ENCODE results near the gene REL. TPM values are rescaled to one million over a fixed set of nuclear protein-coding genes. Genes with fewer than 3 reads are reported as not detected.

The REL gene
- total RNA-seq: 10 to 100 TPM; 11.1 to 31.5 TPM

DNA sequence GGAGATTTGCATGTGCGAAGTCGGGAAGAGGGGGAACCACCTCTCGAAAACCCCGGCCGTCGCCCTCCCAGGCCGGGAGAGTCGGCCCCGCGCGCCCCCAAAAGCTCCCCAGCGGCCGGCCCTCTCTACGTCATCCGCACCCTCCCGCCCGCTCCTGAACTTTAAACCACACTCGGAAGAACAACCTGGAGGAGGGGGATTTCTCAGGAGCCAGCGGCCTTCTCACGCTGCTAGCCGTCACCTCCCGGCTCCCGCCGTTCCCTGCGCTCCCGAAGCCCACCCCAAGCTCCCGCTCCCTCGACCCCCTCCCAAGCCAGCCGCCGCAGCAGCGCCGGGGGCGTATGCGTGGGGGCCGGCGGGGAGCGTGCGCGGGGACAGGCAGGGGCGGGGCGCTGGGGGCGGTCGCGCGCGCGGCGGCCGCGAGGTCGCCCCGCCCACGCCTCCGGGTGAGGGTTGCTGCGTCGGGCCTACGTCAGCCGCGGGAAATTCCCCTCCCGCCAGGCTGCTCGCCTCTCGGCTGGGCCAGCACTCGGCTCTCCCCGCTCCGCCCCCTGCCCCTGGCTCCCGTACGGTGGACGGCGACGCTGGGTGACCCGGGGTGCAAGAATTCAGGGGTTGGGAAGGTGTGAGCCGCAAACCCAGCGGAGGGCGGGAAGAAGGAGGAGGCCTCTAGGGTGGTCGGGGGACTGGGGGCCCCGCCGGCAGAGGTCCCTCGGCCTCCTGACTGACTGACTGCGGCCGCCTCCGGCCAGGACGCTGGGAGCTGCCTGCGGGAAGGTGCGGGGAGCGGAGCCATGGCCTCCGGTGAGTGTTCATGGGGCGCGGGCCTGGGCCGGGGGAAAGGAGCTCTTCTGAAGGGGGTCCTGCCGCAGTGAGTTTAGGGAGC lies at the start of gene REL:
TSS of gene REL (plus strand) at position 528 of the 886 bp plus-strand sequence. CDS start at position 795, 267 bp downstream.
- H3K9ac ChIP-seq (ENCODE audit: low read depth in 2 of 2, low read length in 2 of 2): peak within 1 kb of the TSS; percentile 83 to 98

DNA sequence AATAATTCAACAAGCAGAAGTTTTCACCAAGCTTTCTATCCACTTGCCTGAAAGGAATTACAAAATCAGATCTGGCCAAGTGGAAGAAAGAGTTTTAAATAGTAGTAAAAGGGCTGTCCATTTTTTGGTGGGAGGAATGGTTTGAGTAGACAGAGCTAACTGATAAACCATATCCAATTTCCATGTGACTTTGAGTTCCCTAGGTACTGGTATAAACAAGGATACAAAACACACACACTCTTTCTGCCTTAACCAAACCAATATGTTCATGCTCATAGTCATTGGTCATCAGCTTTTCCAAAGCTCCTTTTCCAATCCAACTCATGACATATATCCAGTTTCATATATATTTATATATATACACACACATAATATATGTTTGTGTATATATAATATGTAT lies 49.5 kb upstream of the REL start:
- Histone ChIP-seq H3K27me3 (no peaks in the 10 kb centered on the region), H3K9ac (ENCODE audit: low read depth in 2 of 2, low read length in 2 of 2) (no peak overlapping the region), H3K4me1 (no peaks in the 10 kb centered on the region), H3K9me3 (no peaks in the 10 kb centered on the region), H3K27ac (no peak overlapping the region), H3K4me3 (no peak overlapping the region), H3K36me3 (no peaks in the 10 kb centered on the region)
- no peak for DNase-seq
- TF ChIP-seq, protein P1, sequence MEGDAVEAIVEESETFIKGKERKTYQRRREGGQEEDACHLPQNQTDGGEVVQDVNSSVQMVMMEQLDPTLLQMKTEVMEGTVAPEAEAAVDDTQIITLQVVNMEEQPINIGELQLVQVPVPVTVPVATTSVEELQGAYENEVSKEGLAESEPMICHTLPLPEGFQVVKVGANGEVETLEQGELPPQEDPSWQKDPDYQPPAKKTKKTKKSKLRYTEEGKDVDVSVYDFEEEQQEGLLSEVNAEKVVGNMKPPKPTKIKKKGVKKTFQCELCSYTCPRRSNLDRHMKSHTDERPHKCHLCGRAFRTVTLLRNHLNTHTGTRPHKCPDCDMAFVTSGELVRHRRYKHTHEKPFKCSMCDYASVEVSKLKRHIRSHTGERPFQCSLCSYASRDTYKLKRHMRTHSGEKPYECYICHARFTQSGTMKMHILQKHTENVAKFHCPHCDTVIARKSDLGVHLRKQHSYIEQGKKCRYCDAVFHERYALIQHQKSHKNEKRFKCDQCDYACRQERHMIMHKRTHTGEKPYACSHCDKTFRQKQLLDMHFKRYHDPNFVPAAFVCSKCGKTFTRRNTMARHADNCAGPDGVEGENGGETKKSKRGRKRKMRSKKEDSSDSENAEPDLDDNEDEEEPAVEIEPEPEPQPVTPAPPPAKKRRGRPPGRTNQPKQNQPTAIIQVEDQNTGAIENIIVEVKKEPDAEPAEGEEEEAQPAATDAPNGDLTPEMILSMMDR (IDR thresholded peaks at IDR 0.05): no peak
- intact Hi-C loops (cut with DNase I): no loop called here

More for the DNA sequence above, at the start of gene REL:
- Histone ChIP-seq H3K4me3 (peak within 1 kb of the TSS; percentile 72), H3K36me3 (no peaks in the 10 kb centered on the region), H3K27ac (peak within 1 kb of the TSS; percentile 99), H3K4me1 (no peaks in the 10 kb centered on the region), H3K9me3 (no peaks in the 10 kb centered on the region), H3K27me3 (no peaks in the 10 kb centered on the region)
- TF ChIP-seq, protein P1 (IDR thresholded peaks at IDR 0.05): no peak
- peak; percentile 92 for DNase-seq
- intact Hi-C loops (cut with DNase I): no loop called here

DNA sequence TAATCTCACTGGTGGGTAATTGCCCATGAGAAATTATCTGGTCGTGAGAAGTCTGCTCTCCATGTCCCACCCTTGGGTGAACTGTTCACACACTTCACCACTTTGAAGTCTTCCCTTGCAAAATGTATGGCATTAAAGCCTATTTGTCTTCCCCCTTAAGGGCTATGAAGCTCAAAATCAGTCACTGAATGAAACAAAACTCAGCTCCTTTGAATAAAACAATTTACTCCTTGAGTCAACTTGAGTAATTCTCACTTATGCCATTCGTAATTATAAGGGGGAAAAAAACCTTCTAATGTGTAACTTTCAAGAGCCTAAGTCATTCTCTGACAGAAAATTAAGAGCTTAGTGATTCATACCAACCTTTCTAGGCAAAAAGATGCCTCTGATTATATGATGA lies 48.8 kb upstream of the REL start:
- no peak overlapping the region for H3K4me3 ChIP-seq
- TF ChIP-seq, protein P1 (IDR thresholded peaks at IDR 0.05): no peak
- H3K4me1 ChIP-seq: no peaks in the 10 kb centered on the region
- H3K9me3 ChIP-seq: no peaks in the 10 kb centered on the region
- intact Hi-C loops (cut with DNase I): no loop called here
- DNase-seq: no peak
- H3K9ac ChIP-seq (ENCODE audit: low read depth in 2 of 2, low read length in 2 of 2): no peak overlapping the region
- no peak overlapping the region for H3K27ac ChIP-seq
- H3K27me3 ChIP-seq: no peaks in the 10 kb centered on the region
- H3K36me3 ChIP-seq: no peaks in the 10 kb centered on the region

DNA sequence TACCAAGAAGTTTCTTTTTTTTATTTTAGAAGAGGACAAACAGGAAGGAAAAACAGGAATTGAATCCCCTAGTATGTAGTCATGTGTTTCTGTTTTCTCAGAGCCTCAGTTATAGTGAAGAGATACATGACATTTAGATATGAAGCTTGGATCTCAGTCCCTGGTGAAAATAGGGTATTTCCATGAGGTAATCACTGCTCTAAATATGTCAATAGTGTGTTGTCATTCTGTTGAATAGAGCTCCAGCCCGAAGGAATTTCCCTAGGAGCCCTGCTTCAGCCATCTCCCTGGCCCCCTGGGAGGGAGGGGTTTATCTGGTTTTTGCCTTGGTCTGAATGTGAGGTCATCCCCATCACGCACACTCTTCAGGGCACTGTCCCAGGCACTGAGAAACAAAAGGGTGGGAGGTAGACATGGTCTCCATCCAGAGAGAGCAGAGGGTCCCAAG lies 47.1 kb upstream of the REL start:
- TF ChIP-seq, protein P1 (IDR thresholded peaks at IDR 0.05): no peak
- H3K27ac ChIP-seq: no peak overlapping the region
- intact Hi-C loops (cut with DNase I): no loop called here

DNA sequence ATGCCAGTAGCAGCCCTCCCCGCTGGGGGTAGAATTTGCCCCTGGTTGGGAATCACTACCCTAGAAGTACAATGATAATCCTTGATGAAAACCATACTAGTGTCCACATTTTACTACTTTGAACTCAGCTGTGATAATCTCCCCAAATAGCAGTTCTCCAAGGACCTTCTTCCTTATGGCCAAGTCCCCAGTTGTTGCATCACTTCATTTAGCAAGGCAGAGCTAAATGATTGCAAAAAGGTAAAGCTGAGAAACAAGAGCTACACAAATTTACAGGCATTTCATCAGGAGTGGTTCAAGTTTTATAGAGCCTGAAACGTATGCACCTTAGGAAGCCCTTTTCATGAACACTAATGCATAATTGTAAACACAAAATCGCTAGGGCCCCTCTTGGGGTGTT lies 44.9 kb upstream of the REL start:
- Histone ChIP-seq H3K9me3 (no peaks in the 10 kb centered on the region), H3K27me3 (no peaks in the 10 kb centered on the region), H3K27ac (no peak overlapping the region), H3K4me1 (no peaks in the 10 kb centered on the region), H3K9ac (ENCODE audit: low read depth in 2 of 2, low read length in 2 of 2) (no peak overlapping the region), H3K4me3 (no peak overlapping the region), H3K36me3 (no peaks in the 10 kb centered on the region)
- TF ChIP-seq, protein P1 (IDR thresholded peaks at IDR 0.05): no peak
- no peak for DNase-seq
- intact Hi-C loops (cut with DNase I): no loop called here

More for the DNA sequence above, 47.1 kb upstream of the REL start:
- Histone ChIP-seq H3K9ac (ENCODE audit: low read depth in 2 of 2, low read length in 2 of 2) (no peak overlapping the region), H3K27me3 (no peaks in the 10 kb centered on the region), H3K4me1 (no peaks in the 10 kb centered on the region), H3K36me3 (no peaks in the 10 kb centered on the region), H3K4me3 (no peak overlapping the region), H3K9me3 (no peaks in the 10 kb centered on the region)
- DNase-seq: no peak

Measured in colonic mucosa (tissue), 4 donors.